PC-3 (cell line): Measurements from ENCODE around the gene TNXB. TPM values are rescaled to one million over a fixed set of nuclear protein-coding genes. Genes with fewer than 3 reads are reported as not detected.

Experiments
- ATAC-seq: fragments of 200-7000 bp; cut with Tn5 transposase; 2 replicates; pipeline ENCODE4 v1.9.1; 2020; ENCODE audit warnings: mild to moderate bottlenecking, moderate library complexity
- Bru-seq: library from RNA; stranded (reverse); fragments of 400-500 nt; gene quantifications from one replicate; lab custom pipeline; 2021; lab: Mats Ljungman, UMichigan
- BruChase-seq, 2 experiments: library from RNA; stranded (reverse); fragments of 400-500 nt; gene quantifications; one replicate each; lab custom pipeline; 2021; lab: Mats Ljungman, UMichigan
- BruUV-seq: library from RNA; stranded (reverse); fragments of 400-500 nt; replicated peaks from 2 replicates; lab custom pipeline; 2021; lab: Mats Ljungman, UMichigan
- CTCF ChIA-PET: fragments of 300-600 bp; sonication (Branson Sonifier 250); formaldehyde crosslinking; loops from one replicate; lab custom pipeline; 2022; ENCODE audit warnings: antibody characterized with exemption; lab: Charles Lee
- POLR2A ChIA-PET: fragments of 300-600 bp; sonication (Branson Sonifier 250); formaldehyde crosslinking; loops from one replicate; lab custom pipeline; 2022; ENCODE audit warnings: antibody characterized with exemption; ENCODE audit not compliant: unreplicated experiment; lab: Charles Lee
- DNase-seq: peaks from one replicate; pipeline ENCODE4 v3.0.0-alpha.2; 2015
- H2AFZ ChIP-seq: fragments of 300-600 bp; sonication (generic); 2 replicates; pipeline ENCODE4 v1.6.0; 2016; ENCODE audit warnings: antibody characterized with exemption, low read length
- H3F3A ChIP-seq: fragments of 300-600 bp; sonication (generic); one replicate; pipeline ENCODE4 v1.6.0; 2017; ENCODE audit warnings: antibody characterized with exemption, low read length, control low read depth, mild to moderate bottlenecking; ENCODE audit not compliant: unreplicated experiment
- H3K27ac ChIP-seq: fragments of 300-600 bp; sonication (generic); 2 replicates; pipeline ENCODE4 v1.5.1; 2016; ENCODE audit warnings: mild to moderate bottlenecking, low read length
- H3K27me3 ChIP-seq: fragments of 300-600 bp; sonication (generic); 2 replicates; pipeline ENCODE4 v1.6.1; 2016; ENCODE audit warnings: low read length, mixed read lengths
- H3K36me3 ChIP-seq: fragments of 300-600 bp; sonication (generic); 2 replicates; pipeline ENCODE4 v1.6.1; 2016; ENCODE audit warnings: low read depth, mixed run types, low read length, mixed read lengths
- H3K4me1 ChIP-seq: fragments of 300-600 bp; sonication (generic); 2 replicates; pipeline ENCODE4 v1.5.1; 2016; ENCODE audit warnings: low read length; ENCODE audit not compliant: insufficient read depth
- H3K4me2 ChIP-seq: fragments of 300-600 bp; sonication (generic); 2 replicates; pipeline ENCODE4 v1.6.0; 2016; ENCODE audit warnings: low read length
- H3K4me3 ChIP-seq: fragments of 300-600 bp; sonication (generic); 2 replicates; pipeline ENCODE4 v1.5.1; 2016; ENCODE audit warnings: mild to moderate bottlenecking, low read length, mixed read lengths
- H3K79me2 ChIP-seq: fragments of 300-600 bp; sonication (generic); 2 replicates; pipeline ENCODE4 v1.6.1; 2017; ENCODE audit warnings: low read length, mixed read lengths
- H3K9ac ChIP-seq: fragments of 300-600 bp; sonication (generic); 2 replicates; pipeline ENCODE4 v1.6.0; 2016; ENCODE audit warnings: mild to moderate bottlenecking, low read length
- H3K9me2 ChIP-seq: fragments of 300-600 bp; sonication (generic); replicated peaks from 2 replicates; pipeline ENCODE4 v1.6.1; 2016; ENCODE audit warnings: mixed run types, low read length, mixed read lengths
- H3K9me3 ChIP-seq: fragments of 300-600 bp; sonication (generic); 2 replicates; pipeline ENCODE4 v1.6.1; 2016; ENCODE audit warnings: low read length, mixed read lengths
- H4K20me1 ChIP-seq: fragments of 300-600 bp; sonication (generic); 2 replicates; pipeline ENCODE4 v1.6.1; 2016; ENCODE audit warnings: low read length, mixed read lengths
- EZH2 ChIP-seq: fragments of 300-600 bp; sonication (generic); IDR thresholded peaks from one replicate; pipeline ENCODE4 v1.6.1; 2017; ENCODE audit warnings: antibody characterized with exemption, mild to moderate bottlenecking, low read length; ENCODE audit not compliant: unreplicated experiment
- EZH2phosphoT487 ChIP-seq: fragments of 300-600 bp; sonication (generic); IDR thresholded peaks from 2 replicates; pipeline ENCODE4 v1.6.1; 2018; ENCODE audit warnings: mild to moderate bottlenecking, antibody characterized with exemption, low read length, borderline replicate concordance
- intact Hi-C: fragments of 100-400 bp; cut with micrococcal nuclease; formaldehyde crosslinking; loops from 2 replicates; pipeline ENCODE4 v1.9.0; 2023
- long read RNA-seq: library from polyadenylated mRNA; unstranded; transcript quantifications from one replicate; pipeline ENCODE4 v2.0.0, GENCODE V29; 2021; ENCODE audit not compliant: unreplicated experiment
- total RNA-seq: library from RNA; depleted of rRNA; stranded (reverse); fragments of >200 nt; gene quantifications from 2 replicates; pipeline ENCODE4 v1.2.3, GENCODE V29; 2014; rRNA removed
- TF ChIP-seq, protein P1 (sequence below): fragments of 300-600 bp; sonication (generic); conservative IDR thresholded peaks from 2 replicates; pipeline ENCODE4 v1.5.1; 2017; ENCODE audit warnings: antibody characterized with exemption, low read depth, mild to moderate bottlenecking, low read length

The TNXB gene
- total RNA-seq (2.9 and 3.3 TPM in 2 replicates), Bru-seq, nascent RNA (percentile 68 among the genes with signal in this experiment), BruChase-seq, experiment 1, labeled RNA remaining after a 6-hour chase (percentile 78 among the genes with signal in this experiment), BruChase-seq, experiment 2, labeled RNA remaining after a 2-hour chase (percentile 75 among the genes with signal in this experiment)
- long read RNA-seq, transcript TNXB-203 (13 exons, 3,125 nt), result minor isoform, 6 of 144 reads
- long read RNA-seq, transcript TNXB-206 (14 exons, 2,756 nt), result major isoform, 10 of 144 reads
- long read RNA-seq, partial matches to known transcripts, result 103 of 144 reads
- long read RNA-seq, other reads (novel, unspliced or antisense), result 25 of 144 reads

DNA sequence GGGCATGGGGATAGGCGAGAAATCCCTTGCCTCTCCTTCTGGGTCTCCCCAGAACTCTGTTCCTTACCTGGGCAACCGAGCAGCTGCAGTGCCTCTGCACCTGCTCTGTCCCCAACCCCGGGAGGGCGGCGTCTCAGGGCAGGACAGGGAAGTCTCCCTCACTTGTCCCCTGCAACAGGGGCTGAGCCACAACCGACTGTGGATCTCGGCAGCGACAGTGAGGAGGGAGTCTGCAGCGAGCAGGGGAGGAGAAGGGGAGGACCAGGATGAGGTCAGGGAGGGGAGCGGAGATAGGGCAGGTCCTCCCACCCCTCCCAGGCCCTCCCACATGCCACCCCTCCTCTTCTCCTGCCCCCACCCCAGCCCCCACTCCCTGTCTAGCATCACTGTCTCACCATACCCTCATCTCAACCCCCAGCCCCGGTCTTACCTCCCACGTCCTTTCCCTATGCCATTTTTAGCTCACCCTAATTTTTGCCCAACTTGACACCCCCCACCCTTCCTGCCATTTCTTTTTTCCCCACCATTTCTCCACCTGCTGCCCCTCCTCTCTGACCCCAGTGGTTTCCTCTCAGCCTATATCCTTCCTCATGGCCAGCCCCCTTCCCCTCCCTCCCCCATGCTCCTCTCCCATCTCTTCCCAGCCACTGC is at the start of gene TNXB:
TSS of gene TNXB (minus strand) at position 225 of the 651 bp plus-strand sequence. CDS start 11,140 bp downstream, outside the sequence.
- DNase-seq (no peak), ATAC-seq (peak; percentile 6; the same call in 1 of the 2 replicates)
- Histone ChIP-seq H3K9me2 (no peaks in the 10 kb centered on the region), H3F3A (no peaks in the 10 kb centered on the region), H3K9ac (no peak within 1 kb of the TSS), H3K36me3 (no peaks in the 10 kb centered on the region), H3K27ac (no peak within 1 kb of the TSS), H3K4me1 (peaks cover 35% of the 10 kb centered on the region), H3K4me3 (no peak within 1 kb of the TSS), H3K4me2 (peak within 1 kb of the TSS; percentile 62), H4K20me1 (no peaks in the 10 kb centered on the region), H2AFZ (no peak within 1 kb of the TSS), H3K9me3 (no peaks in the 10 kb centered on the region), H3K79me2 (no peaks in the 10 kb centered on the region), H3K27me3 (no peaks in the 10 kb centered on the region)
- BruUV-seq, result no TSS peak
- TF ChIP-seq EZH2 (no peak), EZH2phosphoT487 (no peak)
- TF ChIP-seq, protein P1, sequence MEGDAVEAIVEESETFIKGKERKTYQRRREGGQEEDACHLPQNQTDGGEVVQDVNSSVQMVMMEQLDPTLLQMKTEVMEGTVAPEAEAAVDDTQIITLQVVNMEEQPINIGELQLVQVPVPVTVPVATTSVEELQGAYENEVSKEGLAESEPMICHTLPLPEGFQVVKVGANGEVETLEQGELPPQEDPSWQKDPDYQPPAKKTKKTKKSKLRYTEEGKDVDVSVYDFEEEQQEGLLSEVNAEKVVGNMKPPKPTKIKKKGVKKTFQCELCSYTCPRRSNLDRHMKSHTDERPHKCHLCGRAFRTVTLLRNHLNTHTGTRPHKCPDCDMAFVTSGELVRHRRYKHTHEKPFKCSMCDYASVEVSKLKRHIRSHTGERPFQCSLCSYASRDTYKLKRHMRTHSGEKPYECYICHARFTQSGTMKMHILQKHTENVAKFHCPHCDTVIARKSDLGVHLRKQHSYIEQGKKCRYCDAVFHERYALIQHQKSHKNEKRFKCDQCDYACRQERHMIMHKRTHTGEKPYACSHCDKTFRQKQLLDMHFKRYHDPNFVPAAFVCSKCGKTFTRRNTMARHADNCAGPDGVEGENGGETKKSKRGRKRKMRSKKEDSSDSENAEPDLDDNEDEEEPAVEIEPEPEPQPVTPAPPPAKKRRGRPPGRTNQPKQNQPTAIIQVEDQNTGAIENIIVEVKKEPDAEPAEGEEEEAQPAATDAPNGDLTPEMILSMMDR, result no peak
- POLR2A ChIA-PET, result no interaction called here
- CTCF ChIA-PET, result interaction anchor here (0.6 to 0.8 kb wide), 2 partner anchors 21 to 22 kb away, joined by 3 read pairs; no protein-coding TSS in a partner anchor
- intact Hi-C loops, result no loop called here

DNA sequence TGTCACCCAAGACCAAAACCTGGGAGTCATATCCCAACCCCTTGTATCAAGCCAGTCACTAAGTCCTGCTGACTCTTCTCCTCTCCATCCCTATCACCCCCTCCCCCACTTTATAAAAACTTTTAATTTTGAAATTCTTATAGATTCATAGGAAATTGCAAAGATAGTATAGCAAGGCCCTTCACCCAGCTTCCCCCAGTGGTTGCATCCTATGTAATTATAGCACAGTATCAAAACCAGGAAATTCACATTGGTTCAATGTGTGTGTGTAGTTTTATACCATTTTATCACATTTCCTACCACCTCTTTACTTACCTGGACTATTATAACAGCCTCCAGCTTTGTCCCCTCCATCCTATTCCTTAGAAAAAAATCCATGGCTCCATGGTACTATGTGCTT is 48.9 kb upstream of the TNXB start:
- Histone ChIP-seq H3K4me3 (no peak overlapping the region), H3K9me2 (no peaks in the 10 kb centered on the region), H3K4me2 (no peak overlapping the region), H3K27ac (no peak overlapping the region), H3K4me1 (peaks cover 9% of the 10 kb centered on the region), H3K36me3 (peaks cover 11% of the 10 kb centered on the region; the same call in 1 of the 2 replicates), H3K27me3 (no peaks in the 10 kb centered on the region), H3K79me2 (peaks cover 29% of the 10 kb centered on the region), H3F3A (no peaks in the 10 kb centered on the region), H3K9me3 (no peaks in the 10 kb centered on the region), H3K9ac (no peak overlapping the region), H2AFZ (no peak overlapping the region), H4K20me1 (no peaks in the 10 kb centered on the region)
- CTCF ChIA-PET, result no interaction called here
- no TSS peak for BruUV-seq
- POLR2A ChIA-PET, result no interaction called here
- intact Hi-C loops, result no loop called here
- no peak for DNase-seq
- no peak for TF ChIP-seq EZH2
- TF ChIP-seq EZH2phosphoT487, result no peak
- TF ChIP-seq, protein P1, result no peak
- ATAC-seq, result no peak

GRCh38 chr6:32156891-32157290 is 47.8 kb upstream of the TNXB start:
- Histone ChIP-seq H3K4me1 (peaks cover 12% of the 10 kb centered on the region), H4K20me1 (no peaks in the 10 kb centered on the region), H3K36me3 (peaks cover 11% of the 10 kb centered on the region; the same call in 1 of the 2 replicates), H3K27me3 (no peaks in the 10 kb centered on the region), H3F3A (no peaks in the 10 kb centered on the region), H3K9me2 (no peaks in the 10 kb centered on the region), H3K9ac (no peak overlapping the region), H3K4me3 (no peak overlapping the region), H3K4me2 (no peak overlapping the region), H2AFZ (no peak overlapping the region), H3K27ac (no peak overlapping the region), H3K79me2 (peaks cover 29% of the 10 kb centered on the region), H3K9me3 (no peaks in the 10 kb centered on the region)
- ATAC-seq (no peak), DNase-seq (no peak)
- no peak for TF ChIP-seq EZH2phosphoT487
- TF ChIP-seq, protein P1, result no peak
- TF ChIP-seq EZH2, result no peak
- ChIA-PET CTCF (no interaction called here), POLR2A (no interaction called here)
- BruUV-seq, result no TSS peak
- intact Hi-C loops, result no loop called here
